ENCODE data around the gene SPEM3.

The SPEM3 gene

DNA sequence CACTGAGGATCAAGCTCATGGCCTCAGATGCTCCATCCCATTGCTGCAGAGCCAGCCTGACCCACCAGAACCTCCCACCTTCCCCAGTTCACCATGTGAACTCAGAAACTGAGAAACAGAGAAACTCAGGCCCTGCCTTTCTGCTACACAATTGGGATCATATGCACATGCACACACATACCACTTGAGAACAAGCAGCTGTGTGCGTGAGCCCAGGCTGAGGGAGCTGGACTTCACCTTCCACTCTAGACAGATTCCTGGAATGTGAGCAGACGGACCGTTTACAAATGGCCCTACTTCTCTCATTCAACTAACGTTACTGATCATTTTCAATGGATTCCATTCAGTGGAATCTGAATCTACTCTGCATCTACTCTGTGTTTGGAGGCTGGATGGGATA is 5.0 kb upstream of the SPEM3 start:
- no peak for DNase-seq

DNA sequence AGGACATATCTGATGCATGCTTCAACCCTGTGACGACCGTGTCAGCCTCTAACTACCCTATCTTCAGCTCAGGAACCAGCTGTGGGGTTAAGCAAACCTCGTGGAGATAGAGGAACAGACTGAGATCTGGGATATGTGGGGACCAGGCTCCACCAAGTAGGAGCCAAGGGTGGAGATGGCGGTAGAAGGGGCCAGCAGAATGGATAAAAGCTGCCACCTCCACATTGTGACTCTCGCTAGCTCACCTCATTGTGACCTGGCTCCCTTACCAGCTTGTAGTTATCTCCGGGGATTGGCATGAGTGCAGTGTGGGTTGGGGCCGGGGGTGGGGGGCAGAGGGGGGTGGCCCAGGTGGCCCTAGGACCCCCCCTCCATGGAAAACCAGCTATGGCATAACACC is 3.3 kb upstream of the SPEM3 start, which contains the start of gene SPEM2:
TSS of gene SPEM2 (plus strand) at position 301 of the 400 bp plus-strand sequence. CDS start at position 374, 73 bp downstream.
- DNase-seq: no peak

GRCh38 chr17:7425756-7426155 is 2.9 kb upstream of the SPEM3 start:
- no peak for DNase-seq

DNA sequence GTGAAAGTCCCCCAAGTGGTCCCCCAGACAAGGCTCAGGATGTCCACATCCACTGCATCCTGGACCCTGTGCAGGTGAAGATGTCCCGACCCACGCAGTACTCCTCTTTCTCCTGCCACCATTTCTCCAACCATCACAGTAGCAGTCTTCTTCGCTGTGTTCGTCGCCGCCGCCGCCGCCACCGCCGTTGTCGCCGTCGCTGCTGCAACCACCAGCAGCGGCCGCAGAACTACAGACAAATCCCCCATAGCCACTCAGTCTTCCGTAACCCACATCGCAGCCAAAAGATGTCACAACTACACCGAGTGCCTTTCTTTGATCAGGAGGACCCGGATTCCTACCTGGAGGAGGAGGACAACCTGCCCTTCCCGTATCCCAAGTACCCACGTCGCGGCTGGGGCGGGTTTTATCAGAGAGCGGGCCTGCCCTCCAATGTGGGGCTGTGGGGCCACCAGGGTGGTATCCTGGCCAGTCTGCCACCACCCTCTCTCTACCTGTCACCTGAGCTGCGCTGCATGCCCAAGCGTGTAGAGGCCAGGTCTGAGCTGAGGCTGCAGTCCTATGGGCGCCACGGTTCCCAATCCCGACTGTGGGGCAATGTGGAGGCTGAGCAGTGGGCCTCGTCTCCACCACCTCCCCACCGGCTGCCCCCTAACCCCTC is 2.3 kb upstream of the SPEM3 start:
- DNase-seq: no peak

DNA sequence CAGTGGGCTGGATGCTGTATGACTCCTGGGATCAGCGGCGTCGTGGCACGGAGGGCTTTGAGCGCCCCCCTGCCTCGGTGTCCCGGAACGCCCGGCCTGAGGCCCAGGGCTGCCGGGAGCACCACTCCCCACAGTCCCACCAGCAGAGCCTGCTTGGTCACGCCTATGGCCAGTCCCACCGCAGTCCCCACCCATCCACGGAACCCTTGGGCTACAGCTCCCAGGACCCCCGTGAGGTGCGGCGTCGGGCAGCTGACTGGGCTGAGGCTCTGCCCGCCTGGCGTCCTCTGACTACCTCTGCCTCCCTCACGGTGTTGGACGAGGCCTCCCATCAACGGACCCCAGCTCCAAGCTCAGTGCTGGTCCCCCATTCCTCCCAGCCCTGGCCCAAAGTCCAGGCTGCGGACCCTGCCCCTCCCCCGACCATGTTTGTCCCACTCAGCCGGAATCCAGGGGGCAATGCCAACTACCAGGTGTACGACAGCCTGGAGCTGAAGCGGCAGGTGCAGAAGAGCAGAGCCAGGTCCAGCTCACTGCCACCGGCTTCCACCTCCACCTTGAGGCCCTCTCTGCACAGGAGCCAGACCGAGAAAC is 1.7 kb upstream of the SPEM3 start:
- DNase-seq: no peak

DNA sequence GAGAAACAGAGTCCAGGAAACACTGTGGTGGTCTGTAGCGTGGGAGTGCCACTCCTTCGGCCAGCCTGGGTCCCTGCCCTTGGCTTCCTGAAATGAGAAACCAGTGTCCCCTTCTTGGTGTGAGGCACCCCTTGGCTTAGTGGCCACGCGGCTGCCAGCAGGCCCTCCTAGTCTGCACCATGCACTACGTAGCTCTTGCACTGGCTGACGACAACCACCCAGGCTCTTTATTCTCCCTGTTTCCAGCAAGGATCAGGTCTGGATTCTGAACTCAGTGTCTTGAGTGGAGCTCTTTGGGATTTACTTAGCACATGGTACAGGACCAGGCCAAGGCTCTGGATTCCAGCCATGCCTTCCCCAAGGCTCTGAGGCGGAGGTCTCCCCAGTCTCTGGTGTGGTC is 1.1 kb upstream of the SPEM3 start:
- DNase-seq: no peak

GRCh38 chr17:7429722-7430121 is 1.1 kb downstream of the SPEM3 start:
- no peak for DNase-seq

- no peak for DNase-seq
These were observed 2.6 kb downstream of the SPEM3 start for GRCh38 chr17:7431231-7431630.

DNA sequence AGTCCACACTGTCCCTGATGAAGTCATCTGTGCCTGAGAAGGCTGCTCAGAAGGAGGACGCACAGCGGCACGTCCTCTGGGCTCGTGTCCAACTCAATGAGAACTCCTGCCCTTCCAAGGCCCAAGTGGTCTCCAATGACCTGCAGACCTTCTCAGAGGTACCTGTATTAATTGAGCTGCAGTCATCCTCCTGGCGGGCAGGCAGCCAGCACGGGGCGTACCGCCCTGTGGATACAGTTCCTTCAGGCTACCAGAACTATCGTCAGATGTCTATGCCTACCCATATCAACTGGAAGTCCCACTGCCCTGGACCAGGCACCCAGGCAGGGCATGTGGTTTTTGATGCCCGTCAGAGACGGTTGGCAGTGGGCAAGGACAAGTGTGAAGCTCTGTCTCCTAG is 3.6 kb downstream of the SPEM3 start:
- no peak for DNase-seq

GRCh38 chr17:7435676-7436555 is 7.3 kb downstream of the SPEM3 start:
- peak in 1 of 2 experiments; percentile 58 for DNase-seq

DNA sequence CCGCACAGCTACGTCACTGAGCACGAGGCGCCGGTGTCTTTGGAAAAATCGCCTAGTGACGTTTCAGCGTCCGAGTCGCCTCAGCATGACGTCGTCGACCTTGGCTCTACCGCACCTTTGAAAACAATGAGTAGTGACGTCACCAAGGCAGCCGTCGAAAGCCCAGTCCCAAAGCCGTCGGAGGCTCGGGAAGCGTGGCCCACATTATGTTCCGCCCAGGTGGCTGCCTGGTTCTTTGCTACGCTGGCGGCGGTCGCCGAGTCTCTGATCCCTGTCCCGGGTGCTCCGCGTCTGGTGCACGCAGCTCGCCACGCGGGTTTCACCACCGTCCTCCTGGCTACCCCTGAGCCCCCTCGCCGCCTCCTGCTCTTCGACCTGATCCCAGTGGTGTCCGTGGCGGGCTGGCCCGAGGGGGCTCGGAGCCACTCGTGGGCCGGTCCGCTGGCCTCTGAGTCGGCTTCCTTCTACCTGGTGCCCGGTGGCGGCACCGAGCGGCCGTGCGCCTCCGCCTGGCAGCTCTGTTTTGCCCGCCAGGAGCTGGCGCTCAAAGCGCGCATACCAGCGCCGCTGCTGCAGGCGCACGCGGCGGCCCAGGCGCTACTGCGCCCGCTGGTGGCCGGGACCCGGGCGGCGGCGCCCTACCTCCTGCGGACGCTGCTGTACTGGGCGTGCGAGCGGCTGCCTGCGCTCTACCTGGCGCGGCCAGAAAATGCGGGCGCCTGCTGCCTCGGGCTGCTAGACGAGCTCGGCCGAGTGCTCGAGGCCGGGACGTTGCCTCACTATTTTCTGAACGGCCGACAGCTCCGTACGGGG is 8.1 kb downstream of the SPEM3 start:
- DNase-seq: peak in 1 of 2 experiments; percentile 89

- no peak for DNase-seq
These were observed 8.8 kb downstream of the SPEM3 start for GRCh38 chr17:7437369-7437863.

DNA sequence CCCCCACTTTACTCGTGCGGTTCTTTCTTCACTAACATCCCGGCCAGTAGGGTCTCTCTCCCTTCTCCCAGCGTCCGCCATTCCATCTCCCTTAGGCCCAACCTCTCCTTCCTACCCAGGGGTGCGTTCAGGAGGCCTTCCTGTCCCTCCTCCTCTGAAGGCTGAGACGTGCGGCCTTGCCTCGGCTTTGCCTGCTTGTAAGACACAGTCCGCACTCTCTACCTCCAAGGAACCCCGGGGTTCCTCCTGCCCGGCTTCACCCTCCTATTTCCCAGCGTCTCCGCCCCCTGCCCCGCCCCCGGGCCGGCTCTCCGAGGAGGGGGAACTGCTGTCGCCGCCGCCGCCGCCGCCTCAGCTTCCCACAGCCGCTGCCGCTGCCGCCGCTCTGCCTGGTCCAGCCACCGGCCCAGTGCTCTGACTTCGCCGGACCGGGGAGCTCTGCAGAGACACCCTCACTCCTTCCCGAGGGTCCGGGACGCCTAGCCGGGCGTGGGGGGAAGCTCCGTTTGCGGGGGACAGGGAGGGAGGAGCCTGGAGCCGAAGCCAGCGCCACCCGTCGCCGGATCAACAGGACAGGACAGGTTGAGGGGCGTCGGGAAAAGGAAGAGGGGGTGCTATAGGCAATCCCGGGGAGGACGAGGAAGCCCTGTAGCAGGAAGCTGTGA is 9.4 kb downstream of the SPEM3 start:
- DNase-seq: peak in 1 of 2 experiments; percentile 51

- no peak for DNase-seq
These were observed 10.2 kb downstream of the SPEM3 start for GRCh38 chr17:7438656-7439460.

DNA sequence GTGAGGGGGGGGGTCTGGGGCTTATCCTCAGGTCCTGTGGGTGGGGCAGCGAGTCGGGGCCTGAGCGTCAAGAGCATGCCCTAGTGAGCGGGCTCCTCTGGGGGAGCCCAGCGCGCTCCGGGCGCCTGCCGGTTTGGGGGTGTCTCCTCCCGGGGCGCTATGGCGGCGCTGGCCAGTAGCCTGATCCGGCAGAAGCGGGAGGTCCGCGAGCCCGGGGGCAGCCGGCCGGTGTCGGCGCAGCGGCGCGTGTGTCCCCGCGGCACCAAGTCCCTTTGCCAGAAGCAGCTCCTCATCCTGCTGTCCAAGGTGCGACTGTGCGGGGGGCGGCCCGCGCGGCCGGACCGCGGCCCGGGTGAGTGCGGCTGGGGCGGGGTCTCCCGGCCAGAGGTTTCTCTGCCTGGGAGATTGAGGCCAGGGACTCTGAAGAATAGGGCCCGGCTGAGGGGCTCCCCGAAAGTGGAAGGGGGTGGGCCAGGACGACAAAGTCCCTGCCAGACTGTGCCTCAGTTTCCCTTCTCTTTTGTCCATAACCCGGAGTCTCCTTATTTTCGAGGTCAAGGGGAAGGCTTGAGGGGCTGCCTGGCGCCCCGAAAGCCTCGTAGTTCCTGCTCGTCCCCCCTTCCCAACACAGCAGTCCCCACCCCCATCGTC is 10.9 kb downstream of the SPEM3 start, which contains the start of gene FGF11:
TSS of gene FGF11 (plus strand) at position 51 of the 651 bp plus-strand sequence. CDS start at position 160, 109 bp downstream.
- DNase-seq: no peak

DNA sequence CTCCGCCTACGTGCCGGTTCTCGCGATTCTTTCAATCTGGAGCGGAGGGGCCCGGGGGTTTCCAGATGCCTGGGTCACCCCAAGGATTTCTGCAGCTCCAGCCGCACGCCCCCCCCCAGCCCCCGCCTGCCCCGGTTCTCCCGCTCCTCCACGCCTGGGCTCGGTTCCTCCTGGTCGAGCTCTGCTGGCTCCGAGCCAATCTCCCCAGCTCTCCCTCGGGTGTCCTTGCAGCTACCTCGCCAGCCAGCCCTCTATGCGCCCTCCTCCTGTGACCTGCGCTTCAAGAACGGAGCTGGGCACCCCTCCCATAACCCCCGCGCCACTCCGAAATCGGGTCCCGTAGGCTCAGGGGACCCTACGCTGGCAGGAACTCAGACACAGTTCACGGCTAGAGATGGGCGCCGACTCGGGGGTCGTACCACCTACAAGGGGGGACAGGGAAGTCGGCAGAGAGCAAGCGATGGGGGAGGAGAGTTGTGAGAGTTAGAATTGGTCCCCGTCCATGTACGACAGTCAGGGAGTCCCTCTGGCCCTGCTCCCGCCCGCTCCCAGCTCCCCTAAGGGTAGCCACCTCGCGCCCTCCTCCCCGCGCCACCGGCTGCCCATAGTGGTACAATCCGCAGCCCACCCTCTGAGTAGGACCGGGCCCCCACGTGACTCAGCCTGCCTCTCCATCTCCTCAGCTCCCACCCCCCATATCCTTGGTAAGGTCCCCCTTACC is 11.6 kb downstream of the SPEM3 start:
- peak in 1 of 2 experiments; percentile 63 for DNase-seq

GRCh38 chr17:7440834-7441195 is 12.2 kb downstream of the SPEM3 start:
- peak; percentile 42 to 59 for DNase-seq

- no peak for DNase-seq
These were observed 12.6 kb downstream of the SPEM3 start for GRCh38 chr17:7441266-7441665.

GRCh38 chr17:7442142-7442541 is 13.5 kb downstream of the SPEM3 start:
- DNase-seq: no peak
